SK-N-SH (cell line): Measurements from ENCODE around the gene EME2. TPM values are rescaled to one million over a fixed set of nuclear protein-coding genes. Genes with fewer than 3 reads are reported as not detected.

ENCODE experiments used
- CTCF ChIA-PET: fragments of 300-600, 350-600 bp; formaldehyde crosslinking; extraction: SDS; loops from one replicate; lab custom pipeline; 2021; lab: Yijun Ruan, JAX
- POLR2A ChIA-PET: fragments of 350-600 bp; sonication (Branson Sonifier 250); formaldehyde crosslinking; extraction: SDS; loops from one replicate; lab custom pipeline; 2020; ENCODE audit warnings: antibody characterized with exemption, inconsistent platforms; lab: Yijun Ruan, JAX
- DNase-seq: peaks from one replicate; pipeline ENCODE4 v3.0.0; 2012
- H2AFZ ChIP-seq: fragments of 200-600 bp; sonication (generic); 2 replicates; pipeline ENCODE4 v1.8.1; 2016; ENCODE audit warnings: antibody characterized with exemption, mild to moderate bottlenecking, low read depth
- H3F3A ChIP-seq: fragments of 200-600 bp; sonication (generic); replicated peaks from 2 replicates; pipeline ENCODE3; 2016; ENCODE audit warnings: antibody characterized with exemption, mild to moderate bottlenecking; ENCODE audit not compliant: insufficient read depth
- H3K27ac ChIP-seq, 2 experiments: fragments of 200-500 bp in 1 of 2; fragments of 200-600 bp in 1 of 2; sonication (Bioruptor generic) in 1 of 2; sonication (generic), shearing (Covaris generic) in 1 of 2; 2 replicates each; pipeline versions ENCODE4 v1.5.1 to v1.6.1; 2014 to 2016; ENCODE audit warnings: low read depth in 2 of 2, inconsistent platforms in 1 of 2, low read length in 1 of 2, mild to moderate bottlenecking in 1 of 2, mixed read lengths in 1 of 2
- H3K27me3 ChIP-seq: fragments of 200-600 bp; sonication (generic), shearing (Covaris generic); 2 replicates; pipeline ENCODE4 v1.6.1; 2016; ENCODE audit warnings: mixed run types; ENCODE audit not compliant: insufficient read depth
- H3K36me3 ChIP-seq, 2 experiments: fragments of 200-500 bp in 1 of 2; fragments of 200-600 bp in 1 of 2; sonication (Bioruptor generic) in 1 of 2; sonication (generic) in 1 of 2; replicated peaks in 1 of 2; 2 replicates each; pipeline versions ENCODE3 to v1.5.1; 2014 to 2016; ENCODE audit warnings: low read length in 1 of 2, mild to moderate bottlenecking in 1 of 2; ENCODE audit not compliant: insufficient read depth in 2 of 2, control insufficient read depth in 1 of 2
- H3K4me1 ChIP-seq, 2 experiments: fragments of 200-500 bp in 1 of 2; fragments of 200-600 bp in 1 of 2; sonication (Bioruptor generic) in 1 of 2; sonication (generic), shearing (Covaris generic) in 1 of 2; 2 replicates each; pipeline versions ENCODE4 v1.5.1 to v1.6.1; 2014 to 2016; ENCODE audit warnings: low read depth in 1 of 2, low read length in 1 of 2, mixed run types in 1 of 2; ENCODE audit not compliant: insufficient read depth in 2 of 2, control insufficient read depth in 1 of 2
- H3K4me2 ChIP-seq: fragments of 200-600 bp; sonication (generic), shearing (Covaris generic); 2 replicates; pipeline ENCODE4 v1.6.1; 2017; ENCODE audit warnings: mixed run types
- H3K4me3 ChIP-seq, 2 experiments: fragments of 200-500 bp in 1 of 2; fragments of 200-600 bp in 1 of 2; sonication (Bioruptor generic) in 1 of 2; sonication (generic), shearing (Covaris generic) in 1 of 2; 2 replicates each; pipeline versions ENCODE4 v1.5.1 to v1.8.1; 2014 to 2016; ENCODE audit warnings: low read depth in 2 of 2, inconsistent platforms in 1 of 2, low read length in 1 of 2, mild to moderate bottlenecking in 1 of 2, mixed read lengths in 1 of 2, moderate library complexity in 1 of 2
- H3K79me2 ChIP-seq: fragments of 200-600 bp; sonication (generic); 2 replicates; pipeline ENCODE4 v1.8.1; 2017; ENCODE audit warnings: mild to moderate bottlenecking; ENCODE audit not compliant: insufficient read depth
- H3K9ac ChIP-seq: fragments of 200-600 bp; sonication (generic); 2 replicates; pipeline ENCODE4 v1.6.1; 2017; ENCODE audit warnings: mixed run types
- H3K9me2 ChIP-seq: fragments of 200-600 bp; sonication (generic); 2 replicates; pipeline ENCODE4 v1.6.1; 2017; ENCODE audit warnings: mixed run types
- H3K9me3 ChIP-seq: fragments of 200-600 bp; sonication (generic); 2 replicates; pipeline ENCODE4 v1.6.1; 2017; ENCODE audit warnings: mixed run types, mild to moderate bottlenecking, moderate library complexity
- H4K20me1 ChIP-seq: fragments of 200-600 bp; sonication (generic); 2 replicates; pipeline ENCODE4 v1.6.1; 2017; ENCODE audit warnings: mild to moderate bottlenecking, mixed run types; ENCODE audit not compliant: insufficient read depth
- CHD2 ChIP-seq: fragments of 150-350 bp; IDR thresholded peaks from 2 replicates; pipeline ENCODE4 v1.6.1; 2018; ENCODE audit warnings: low read length; ENCODE audit not compliant: partially characterized antibody
- ELF1 ChIP-seq: IDR thresholded peaks from 2 replicates; pipeline ENCODE4 v1.4.0; 2012
- FOSL2 ChIP-seq: IDR thresholded peaks from 2 replicates; pipeline ENCODE4 v1.4.0; 2012; ENCODE audit warnings: low read depth, mild to moderate bottlenecking, moderate library complexity, borderline replicate concordance
- MEF2A ChIP-seq: IDR thresholded peaks from 2 replicates; pipeline ENCODE4 v1.4.0; 2012; ENCODE audit warnings: low read depth, borderline replicate concordance
- POLR2AphosphoS5 ChIP-seq: IDR thresholded peaks from 2 replicates; pipeline ENCODE4 v1.6.1; 2012; ENCODE audit warnings: low read depth, low read length
- RXRA ChIP-seq: IDR thresholded peaks from 2 replicates; pipeline ENCODE4 v1.4.0; 2012; ENCODE audit warnings: low read depth, mild to moderate bottlenecking, borderline replicate concordance
- SIN3A ChIP-seq: IDR thresholded peaks from 2 replicates; pipeline ENCODE4 v1.6.1; 2012; ENCODE audit warnings: low read depth, mild to moderate bottlenecking, low read length, moderate library complexity, borderline replicate concordance
- TEAD4 ChIP-seq: IDR thresholded peaks from 2 replicates; pipeline ENCODE4 v1.4.0; 2012; ENCODE audit warnings: mild to moderate bottlenecking, borderline replicate concordance; ENCODE audit not compliant: insufficient read depth
- YY1 ChIP-seq: IDR thresholded peaks from 2 replicates; pipeline ENCODE4 v1.4.0; 2012; ENCODE audit warnings: low read depth, mild to moderate bottlenecking
- WGBS: methylation state at CpG from one replicate; pipeline ENCODE4 v1.1.6; 2017; ENCODE audit warnings: low lambda C conversion rate; 5-methylcytosine and 5-hydroxymethylcytosine counted together
- polyA plus RNA-seq, 3 experiments: library from polyadenylated mRNA; depleted of rRNA; stranded (reverse); fragments of >200 nt; gene quantifications; 2 replicates each; pipeline ENCODE4 v1.2.3, GENCODE V29; 2012
- TF ChIP-seq, protein P1 (sequence below): fragments of 150-350 bp; IDR thresholded peaks from 2 replicates; pipeline ENCODE4 v1.6.1; 2016; ENCODE audit warnings: mild to moderate bottlenecking, low read depth, low read length
- TF ChIP-seq, protein P2 (sequence below): IDR thresholded peaks from 2 replicates; pipeline ENCODE4 v1.4.0; 2012; ENCODE audit warnings: low read depth, borderline replicate concordance
- TF ChIP-seq, protein P3 (sequence below): fragments of 200-600 bp; sonication (generic); IDR thresholded peaks from 2 replicates; pipeline ENCODE4 v1.6.1; 2017; ENCODE audit warnings: antibody characterized with exemption, mild to moderate bottlenecking, moderate library complexity
- TF ChIP-seq, protein P4 (sequence below): IDR thresholded peaks from 2 replicates; pipeline ENCODE4 v1.4.0; 2012; ENCODE audit warnings: low read depth
- TF ChIP-seq, protein P5 (sequence below): IDR thresholded peaks from 2 replicates; pipeline ENCODE4; 2012
- TF ChIP-seq, protein P6 (sequence below): fragments of 150-350 bp; IDR thresholded peaks from 2 replicates; pipeline ENCODE4 v1.6.1; 2017; ENCODE audit warnings: antibody characterized with exemption, low read length, low read depth, borderline replicate concordance

EME2 gene
- polyA plus RNA-seq, 1 of the 3 experiments (the other 2 are of a cell fraction) = 10.1 TPM

DNA sequence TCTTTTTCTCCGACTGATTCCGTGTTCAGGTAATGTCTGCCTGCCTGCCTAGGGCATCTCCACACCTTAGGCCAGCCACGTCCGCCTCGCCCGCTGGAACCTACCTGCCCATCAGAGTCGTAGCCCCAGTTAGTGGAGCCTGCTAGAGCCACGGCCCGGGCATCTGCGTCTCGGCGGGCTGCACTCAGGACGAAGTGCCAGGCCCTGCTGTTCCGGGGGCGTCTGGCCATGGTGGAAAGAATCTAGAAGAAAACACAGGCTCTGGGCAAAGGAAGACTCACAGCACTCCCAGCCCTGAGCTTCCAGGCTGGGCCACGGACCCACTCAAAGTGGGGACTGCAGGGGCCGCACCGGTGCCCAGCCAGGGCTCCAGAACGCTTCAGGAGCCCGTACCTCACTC lies 8.6 kb downstream of the EME2 start:
- H3K27ac ChIP-seq = no peak overlapping the region
- peaks cover 0 to 8% of the 10 kb centered on the region in 2 experiments; a peak in 1 of 4 replicates for H3K4me1 ChIP-seq
- CTCF ChIA-PET = interaction anchor here (4.3 kb wide), 1 partner anchor 7 kb away, joined by 40 read pairs; the partner anchor contains the start of genes EME2 and MRPS34
- no peak for DNase-seq
- POLR2A ChIA-PET = interaction anchor here (1.1 to 2.2 kb wide), 4 partner anchors 10 to 151 kb away, joined by 3 to 24 read pairs (median 6); partner anchors contain the start of genes EME2, FAHD1, HAGH and MRPS34
- peaks cover 3 to 36% of the 10 kb centered on the region in 2 experiments for H3K36me3 ChIP-seq
- peaks cover 8% of the 10 kb centered on the region for H3F3A ChIP-seq
- 58% methylated on average over 10 of the region's 20 CpGs for WGBS
- no peaks in the 10 kb centered on the region for H3K27me3 ChIP-seq
- TF ChIP-seq YY1 = no peak
- TF ChIP-seq, protein P1, sequence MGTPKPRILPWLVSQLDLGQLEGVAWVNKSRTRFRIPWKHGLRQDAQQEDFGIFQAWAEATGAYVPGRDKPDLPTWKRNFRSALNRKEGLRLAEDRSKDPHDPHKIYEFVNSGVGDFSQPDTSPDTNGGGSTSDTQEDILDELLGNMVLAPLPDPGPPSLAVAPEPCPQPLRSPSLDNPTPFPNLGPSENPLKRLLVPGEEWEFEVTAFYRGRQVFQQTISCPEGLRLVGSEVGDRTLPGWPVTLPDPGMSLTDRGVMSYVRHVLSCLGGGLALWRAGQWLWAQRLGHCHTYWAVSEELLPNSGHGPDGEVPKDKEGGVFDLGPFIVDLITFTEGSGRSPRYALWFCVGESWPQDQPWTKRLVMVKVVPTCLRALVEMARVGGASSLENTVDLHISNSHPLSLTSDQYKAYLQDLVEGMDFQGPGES = no peak
- no peak for TF ChIP-seq SIN3A
- no peak for TF ChIP-seq POLR2AphosphoS5
- TF ChIP-seq, protein P2, sequence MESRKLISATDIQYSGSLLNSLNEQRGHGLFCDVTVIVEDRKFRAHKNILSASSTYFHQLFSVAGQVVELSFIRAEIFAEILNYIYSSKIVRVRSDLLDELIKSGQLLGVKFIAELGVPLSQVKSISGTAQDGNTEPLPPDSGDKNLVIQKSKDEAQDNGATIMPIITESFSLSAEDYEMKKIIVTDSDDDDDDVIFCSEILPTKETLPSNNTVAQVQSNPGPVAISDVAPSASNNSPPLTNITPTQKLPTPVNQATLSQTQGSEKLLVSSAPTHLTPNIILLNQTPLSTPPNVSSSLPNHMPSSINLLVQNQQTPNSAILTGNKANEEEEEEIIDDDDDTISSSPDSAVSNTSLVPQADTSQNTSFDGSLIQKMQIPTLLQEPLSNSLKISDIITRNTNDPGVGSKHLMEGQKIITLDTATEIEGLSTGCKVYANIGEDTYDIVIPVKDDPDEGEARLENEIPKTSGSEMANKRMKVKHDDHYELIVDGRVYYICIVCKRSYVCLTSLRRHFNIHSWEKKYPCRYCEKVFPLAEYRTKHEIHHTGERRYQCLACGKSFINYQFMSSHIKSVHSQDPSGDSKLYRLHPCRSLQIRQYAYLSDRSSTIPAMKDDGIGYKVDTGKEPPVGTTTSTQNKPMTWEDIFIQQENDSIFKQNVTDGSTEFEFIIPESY = no peak
- TF ChIP-seq RXRA = no peak
- TF ChIP-seq, protein P3, sequence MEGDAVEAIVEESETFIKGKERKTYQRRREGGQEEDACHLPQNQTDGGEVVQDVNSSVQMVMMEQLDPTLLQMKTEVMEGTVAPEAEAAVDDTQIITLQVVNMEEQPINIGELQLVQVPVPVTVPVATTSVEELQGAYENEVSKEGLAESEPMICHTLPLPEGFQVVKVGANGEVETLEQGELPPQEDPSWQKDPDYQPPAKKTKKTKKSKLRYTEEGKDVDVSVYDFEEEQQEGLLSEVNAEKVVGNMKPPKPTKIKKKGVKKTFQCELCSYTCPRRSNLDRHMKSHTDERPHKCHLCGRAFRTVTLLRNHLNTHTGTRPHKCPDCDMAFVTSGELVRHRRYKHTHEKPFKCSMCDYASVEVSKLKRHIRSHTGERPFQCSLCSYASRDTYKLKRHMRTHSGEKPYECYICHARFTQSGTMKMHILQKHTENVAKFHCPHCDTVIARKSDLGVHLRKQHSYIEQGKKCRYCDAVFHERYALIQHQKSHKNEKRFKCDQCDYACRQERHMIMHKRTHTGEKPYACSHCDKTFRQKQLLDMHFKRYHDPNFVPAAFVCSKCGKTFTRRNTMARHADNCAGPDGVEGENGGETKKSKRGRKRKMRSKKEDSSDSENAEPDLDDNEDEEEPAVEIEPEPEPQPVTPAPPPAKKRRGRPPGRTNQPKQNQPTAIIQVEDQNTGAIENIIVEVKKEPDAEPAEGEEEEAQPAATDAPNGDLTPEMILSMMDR = no peak
- TF ChIP-seq, protein P4, sequence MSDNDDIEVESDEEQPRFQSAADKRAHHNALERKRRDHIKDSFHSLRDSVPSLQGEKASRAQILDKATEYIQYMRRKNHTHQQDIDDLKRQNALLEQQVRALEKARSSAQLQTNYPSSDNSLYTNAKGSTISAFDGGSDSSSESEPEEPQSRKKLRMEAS = no peak
- no peak for TF ChIP-seq MEF2A
- TF ChIP-seq, protein P5, sequence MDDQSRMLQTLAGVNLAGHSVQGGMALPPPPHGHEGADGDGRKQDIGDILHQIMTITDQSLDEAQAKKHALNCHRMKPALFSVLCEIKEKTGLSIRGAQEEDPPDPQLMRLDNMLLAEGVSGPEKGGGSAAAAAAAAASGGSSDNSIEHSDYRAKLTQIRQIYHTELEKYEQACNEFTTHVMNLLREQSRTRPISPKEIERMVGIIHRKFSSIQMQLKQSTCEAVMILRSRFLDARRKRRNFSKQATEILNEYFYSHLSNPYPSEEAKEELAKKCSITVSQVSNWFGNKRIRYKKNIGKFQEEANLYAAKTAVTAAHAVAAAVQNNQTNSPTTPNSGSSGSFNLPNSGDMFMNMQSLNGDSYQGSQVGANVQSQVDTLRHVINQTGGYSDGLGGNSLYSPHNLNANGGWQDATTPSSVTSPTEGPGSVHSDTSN = no peak
- TF ChIP-seq TEAD4 = no peak
- no peak for TF ChIP-seq ELF1
- no peak for TF ChIP-seq CHD2
- no peak for TF ChIP-seq FOSL2
- TF ChIP-seq, protein P6, sequence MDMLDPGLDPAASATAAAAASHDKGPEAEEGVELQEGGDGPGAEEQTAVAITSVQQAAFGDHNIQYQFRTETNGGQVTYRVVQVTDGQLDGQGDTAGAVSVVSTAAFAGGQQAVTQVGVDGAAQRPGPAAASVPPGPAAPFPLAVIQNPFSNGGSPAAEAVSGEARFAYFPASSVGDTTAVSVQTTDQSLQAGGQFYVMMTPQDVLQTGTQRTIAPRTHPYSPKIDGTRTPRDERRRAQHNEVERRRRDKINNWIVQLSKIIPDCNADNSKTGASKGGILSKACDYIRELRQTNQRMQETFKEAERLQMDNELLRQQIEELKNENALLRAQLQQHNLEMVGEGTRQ = no peak
- no peak overlapping the region for H2AFZ ChIP-seq
- no peaks in the 10 kb centered on the region for H3K9me3 ChIP-seq
- H3K9me2 ChIP-seq = no peaks in the 10 kb centered on the region
- H3K4me2 ChIP-seq = peak overlapping the region; percentile 91
- peaks cover 48% of the 10 kb centered on the region for H3K79me2 ChIP-seq
- H3K4me3 ChIP-seq = peak overlapping the region; percentile 77 to 90
- peaks cover 10% of the 10 kb centered on the region; the same call in 1 of the 2 replicates for H4K20me1 ChIP-seq
- H3K9ac ChIP-seq = peak overlapping the region; percentile 73; the same call in 1 of the 2 replicates
